Natural killer cell (primary cell): ENCODE measurements around the gene CABLES1. TPM values are rescaled to one million over a fixed set of nuclear protein-coding genes. Genes with fewer than 3 reads are reported as not detected.
"Not testable (repeated sequence)": the region's sequence is repeated elsewhere in the genome, so short reads cannot be mapped to it uniquely, and the experiment has no call there.

Experiments used
- ATAC-seq, 3 donors: fragments of 150-1000 bp in 2 of 3; fragments of 200-7000 bp in 1 of 3; cut with Tn5 transposase; 1 replicate in 1 of 3; 2 replicates in 2 of 3; pipeline ENCODE4 v1.10.0; 2021; ENCODE audit warnings: mild to moderate bottlenecking in 2 of 3, moderate library complexity in 2 of 3
- DNase-seq, 2 donors: peaks; one replicate each; pipeline versions ENCODE4 v3.0.0 to v3.0.0-alpha.2; 2013 to 2021; ENCODE audit warnings: mixed read lengths in 1 of 2
- H3K27ac ChIP-seq: one replicate; pipeline ENCODE4 v1.5.1; 2013; ENCODE audit warnings: mild to moderate bottlenecking, low read length
- H3K27me3 ChIP-seq: one replicate; pipeline ENCODE4 v1.6.1; 2013; ENCODE audit warnings: low read length; ENCODE audit not compliant: control insufficient read depth, insufficient read depth
- H3K36me3 ChIP-seq: one replicate; pipeline ENCODE4 v1.6.1; 2013; ENCODE audit warnings: low read length; ENCODE audit not compliant: control insufficient read depth, insufficient read depth
- H3K4me1 ChIP-seq: one replicate; pipeline ENCODE4 v1.6.1; 2013; ENCODE audit warnings: low read length; ENCODE audit not compliant: control insufficient read depth, insufficient read depth
- H3K4me3 ChIP-seq: one replicate; pipeline ENCODE4 v1.5.1; 2013; ENCODE audit warnings: low read length
- H3K9me3 ChIP-seq: one replicate; pipeline ENCODE4 v1.6.1; 2013; ENCODE audit warnings: low read length; ENCODE audit not compliant: control insufficient read depth, insufficient read depth
- H3K27ac Mint-ChIP-seq, 2 donors: one replicate each; pipeline ENCODE4 v1.8.0; 2022; ENCODE audit warnings: mild to moderate bottlenecking in 2 of 2, mixed read lengths in 2 of 2, moderate library complexity in 1 of 2
- H3K27me3 Mint-ChIP-seq, 2 donors: one replicate each; pipeline ENCODE4 v1.8.0; 2022; ENCODE audit warnings: low read depth in 2 of 2, mixed read lengths in 2 of 2
- H3K36me3 Mint-ChIP-seq: one replicate; pipeline ENCODE4 v1.8.0; 2022; ENCODE audit warnings: mixed read lengths
- H3K4me1 Mint-ChIP-seq, 2 donors: one replicate each; pipeline ENCODE4 v1.8.0; 2022; ENCODE audit warnings: mixed read lengths in 2 of 2
- H3K4me3 Mint-ChIP-seq: one replicate; pipeline ENCODE4 v1.8.0; 2022; ENCODE audit warnings: mild to moderate bottlenecking, moderate library complexity, mixed read lengths
- H3K9me3 Mint-ChIP-seq, 2 donors: one replicate each; pipeline ENCODE4 v1.8.0; 2022; ENCODE audit warnings: mixed read lengths in 2 of 2
- WGBS: methylation state at CpG from one replicate; pipeline ENCODE4 v1.1.7; 2013; ENCODE audit warnings: missing lambda C conversion rate; ENCODE audit not compliant: insufficient coverage; 5-methylcytosine and 5-hydroxymethylcytosine counted together
- intact Hi-C: fragments of 100-400 bp; cut with micrococcal nuclease; formaldehyde crosslinking; loops from one replicate; pipeline ENCODE4 v1.14.2; 2022
- total RNA-seq, 4 donors: library from RNA; stranded (reverse); fragments of 120-200 nt in 1 of 4; gene quantifications; one replicate each; pipeline versions ENCODE4 v1.2.3 to v1.2.4, GENCODE V29; 2013 to 2022
- TF ChIP-seq, protein P1 (sequence below): fragments of 200-600 bp; IDR thresholded peaks from one replicate; pipeline ENCODE4 v1.8.0; 2022; ENCODE audit warnings: antibody characterized with exemption

CABLES1 gene
- total RNA-seq, 3 donors from 2014 or later (not counting 1 experiment from before 2014, with no cell fraction given): 1.3 to 2.2 (median 1.8) TPM

DNA sequence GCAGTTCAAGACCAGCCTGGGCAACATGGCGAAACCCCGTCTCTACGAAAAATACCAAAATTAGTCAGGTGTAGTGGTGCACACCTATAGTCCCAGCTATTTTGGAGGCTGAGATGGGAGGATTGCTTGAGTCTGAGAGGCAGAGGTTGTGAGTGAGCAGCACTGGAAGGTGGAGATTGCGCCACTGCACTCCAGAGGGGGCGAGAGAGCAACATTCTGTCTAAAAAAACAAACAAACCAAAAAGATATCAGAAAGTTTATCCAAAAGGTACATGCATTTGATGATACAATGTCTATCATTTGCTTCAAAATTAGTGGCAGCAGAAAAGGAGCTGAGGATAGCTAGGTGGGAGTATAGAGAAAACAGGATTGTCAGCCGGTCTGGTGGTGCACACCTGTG is 39.8 kb upstream of the CABLES1 start:
- no peaks in the 10 kb centered on the region for H3K4me1 Mint-ChIP-seq
- ATAC-seq (no peak), DNase-seq (no peak)
- WGBS: 96% methylated on average over 5 of the region's 6 CpGs
- no peaks in the 10 kb centered on the region for H3K36me3 Mint-ChIP-seq
- Histone ChIP-seq H3K27me3 (no peaks in the 10 kb centered on the region), H3K27ac (no peak overlapping the region), H3K36me3 (no peaks in the 10 kb centered on the region), H3K4me3 (no peak overlapping the region), H3K9me3 (no peaks in the 10 kb centered on the region), H3K4me1 (no peaks in the 10 kb centered on the region)
- H3K27ac Mint-ChIP-seq: no peak overlapping the region
- no peaks in the 10 kb centered on the region for H3K9me3 Mint-ChIP-seq
- intact Hi-C loops: no loop called here
- TF ChIP-seq, protein P1, sequence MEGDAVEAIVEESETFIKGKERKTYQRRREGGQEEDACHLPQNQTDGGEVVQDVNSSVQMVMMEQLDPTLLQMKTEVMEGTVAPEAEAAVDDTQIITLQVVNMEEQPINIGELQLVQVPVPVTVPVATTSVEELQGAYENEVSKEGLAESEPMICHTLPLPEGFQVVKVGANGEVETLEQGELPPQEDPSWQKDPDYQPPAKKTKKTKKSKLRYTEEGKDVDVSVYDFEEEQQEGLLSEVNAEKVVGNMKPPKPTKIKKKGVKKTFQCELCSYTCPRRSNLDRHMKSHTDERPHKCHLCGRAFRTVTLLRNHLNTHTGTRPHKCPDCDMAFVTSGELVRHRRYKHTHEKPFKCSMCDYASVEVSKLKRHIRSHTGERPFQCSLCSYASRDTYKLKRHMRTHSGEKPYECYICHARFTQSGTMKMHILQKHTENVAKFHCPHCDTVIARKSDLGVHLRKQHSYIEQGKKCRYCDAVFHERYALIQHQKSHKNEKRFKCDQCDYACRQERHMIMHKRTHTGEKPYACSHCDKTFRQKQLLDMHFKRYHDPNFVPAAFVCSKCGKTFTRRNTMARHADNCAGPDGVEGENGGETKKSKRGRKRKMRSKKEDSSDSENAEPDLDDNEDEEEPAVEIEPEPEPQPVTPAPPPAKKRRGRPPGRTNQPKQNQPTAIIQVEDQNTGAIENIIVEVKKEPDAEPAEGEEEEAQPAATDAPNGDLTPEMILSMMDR: no peak
- no peak overlapping the region for H3K4me3 Mint-ChIP-seq
- peaks cover 5 to 16% of the 10 kb centered on the region in 2 donors for H3K27me3 Mint-ChIP-seq

DNA sequence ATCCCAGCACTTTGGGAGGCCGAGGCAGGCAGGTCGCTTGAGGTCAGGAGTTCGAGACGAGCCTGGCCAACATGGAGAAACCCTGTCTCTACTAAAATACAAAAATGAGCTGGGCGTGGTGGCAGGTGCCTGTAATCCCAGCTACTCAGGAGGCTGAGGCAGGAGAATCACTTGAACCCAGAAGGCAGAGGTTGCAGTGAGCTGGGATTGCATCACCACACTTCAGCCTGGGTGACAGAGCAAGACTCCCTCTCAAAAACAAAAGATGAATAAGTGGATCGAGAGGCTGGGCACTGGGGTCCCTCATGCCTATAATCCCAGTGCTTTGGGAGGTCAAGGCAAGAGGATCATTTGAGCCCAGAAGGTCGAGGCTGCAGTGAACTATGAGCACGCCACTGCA is 38.3 kb upstream of the CABLES1 start:
- intact Hi-C loops, H3K27ac Mint-ChIP-seq: not testable (repeated sequence)

DNA sequence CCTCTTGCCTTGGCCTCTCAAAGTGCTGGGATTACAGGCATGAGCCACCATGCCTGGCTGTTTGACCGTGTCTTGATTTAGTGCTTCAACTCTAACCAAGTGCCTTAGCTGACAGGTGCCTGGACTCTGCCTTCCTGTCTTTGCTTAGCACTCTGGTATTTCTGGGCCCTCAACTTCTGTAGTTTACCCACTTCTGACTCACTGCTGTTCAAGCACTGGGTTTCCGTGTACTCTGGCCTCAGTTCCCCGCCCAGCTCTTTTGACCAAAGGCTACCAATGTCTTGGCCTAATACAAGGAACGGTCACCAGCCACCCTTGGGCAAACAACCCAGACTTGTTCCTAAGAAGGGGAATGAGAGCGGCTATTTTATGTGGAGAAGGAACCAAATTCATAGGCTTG is 35.7 kb upstream of the CABLES1 start:
- Mint-ChIP-seq H3K36me3 (no peaks in the 10 kb centered on the region), H3K4me3 (no peak overlapping the region), H3K4me1 (no peaks in the 10 kb centered on the region), H3K27ac (no peak overlapping the region), H3K9me3 (no peaks in the 10 kb centered on the region), H3K27me3 (peaks cover 0 to 7% of the 10 kb centered on the region in 2 donors)
- intact Hi-C loops: no loop called here
- 94% methylated on average over 5 of the region's 5 CpGs for WGBS
- H3K27ac ChIP-seq: no peak overlapping the region
- H3K36me3 ChIP-seq: no peaks in the 10 kb centered on the region
- TF ChIP-seq, protein P1: no peak
- DNase-seq (no peak), ATAC-seq (no peak)
- no peaks in the 10 kb centered on the region for H3K9me3 ChIP-seq
- H3K4me3 ChIP-seq: no peak overlapping the region
- H3K27me3 ChIP-seq: no peaks in the 10 kb centered on the region
- no peaks in the 10 kb centered on the region for H3K4me1 ChIP-seq

More for the DNA sequence above, 38.3 kb upstream of the CABLES1 start:
- H3K4me1 Mint-ChIP-seq, H3K4me1 ChIP-seq, H3K9me3 ChIP-seq, ATAC-seq, H3K27me3 ChIP-seq, H3K4me3 ChIP-seq, H3K36me3 ChIP-seq, H3K36me3 Mint-ChIP-seq, DNase-seq, H3K4me3 Mint-ChIP-seq, H3K9me3 Mint-ChIP-seq, H3K27ac ChIP-seq: not testable (repeated sequence)
- 91% methylated on average over 8 of the region's 8 CpGs for WGBS
- H3K27me3 Mint-ChIP-seq: peaks cover 5 to 16% of the 10 kb centered on the region in 2 donors

DNA sequence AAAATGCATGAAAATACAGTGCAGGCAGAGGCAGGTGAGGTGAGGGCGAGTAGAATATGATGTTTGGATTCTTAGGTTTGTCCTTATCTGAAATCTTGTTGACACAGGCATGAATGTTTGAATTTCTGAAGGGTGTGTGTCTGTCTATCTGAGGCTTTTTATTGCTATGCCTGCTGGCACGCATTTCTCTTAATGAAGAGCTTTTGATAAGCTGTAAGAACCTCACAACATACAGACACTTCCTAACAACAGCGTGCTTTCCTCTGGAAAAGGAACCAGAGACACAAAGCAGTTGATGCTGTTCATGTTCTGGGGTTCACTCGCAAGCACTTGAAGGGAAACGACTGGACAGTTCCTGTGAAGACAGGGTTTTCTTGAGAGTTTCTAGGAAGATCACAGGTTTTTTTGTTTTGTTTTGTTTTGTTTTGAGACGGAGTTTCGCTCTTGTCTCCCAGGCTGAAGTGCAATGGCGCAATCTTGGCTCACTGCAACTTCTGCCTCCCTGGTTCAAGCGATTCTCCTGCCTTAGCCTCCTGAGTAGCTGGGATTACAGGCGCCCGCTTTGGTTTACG is 33.3 kb upstream of the CABLES1 start:
- H3K4me3 Mint-ChIP-seq: no peak overlapping the region
- no peak for ATAC-seq
- intact Hi-C loops: no loop called here
- DNase-seq: no peak
- peaks cover 0 to 3% of the 10 kb centered on the region in 2 donors for H3K27me3 Mint-ChIP-seq
- H3K4me1 Mint-ChIP-seq: peaks cover 0 to 5% of the 10 kb centered on the region in 2 donors
- Histone ChIP-seq H3K4me3 (no peak overlapping the region), H3K27ac (no peak overlapping the region), H3K27me3 (no peaks in the 10 kb centered on the region), H3K4me1 (no peaks in the 10 kb centered on the region), H3K36me3 (no peaks in the 10 kb centered on the region), H3K9me3 (no peaks in the 10 kb centered on the region)
- no peaks in the 10 kb centered on the region for H3K36me3 Mint-ChIP-seq
- H3K27ac Mint-ChIP-seq: no peak overlapping the region
- TF ChIP-seq, protein P1: no peak
- no peaks in the 10 kb centered on the region for H3K9me3 Mint-ChIP-seq
- 89% methylated on average over 12 of the region's 12 CpGs for WGBS
